Right hindlimb (tissue), 1 donor: ENCODE data around the gene KAZALD1.

Source experiments
- DNase-seq: peaks from one replicate; pipeline ENCODE4 v3.0.0-alpha.2; 2018

The KAZALD1 gene

GRCh38 chr10:101050208-101051069 lies 11.3 kb upstream of the KAZALD1 start:
- peak; percentile 56 for DNase-seq

- no peak for DNase-seq
Observed at GRCh38 chr10:101052285-101052684, 9.5 kb upstream of the KAZALD1 start.

- DNase-seq = no peak
Observed at GRCh38 chr10:101053516-101053915, 8.3 kb upstream of the KAZALD1 start.

- DNase-seq = no peak
Observed at GRCh38 chr10:101054351-101054750, 7.4 kb upstream of the KAZALD1 start.

- DNase-seq = no peak
Observed at GRCh38 chr10:101054876-101055275, 6.9 kb upstream of the KAZALD1 start.

GRCh38 chr10:101055411-101055810 lies 6.4 kb upstream of the KAZALD1 start:
- no peak for DNase-seq

- DNase-seq = no peak
Observed at GRCh38 chr10:101056365-101057151, 5.2 kb upstream of the KAZALD1 start.

GRCh38 chr10:101060036-101060950 lies 1.5 kb upstream of the KAZALD1 start:
- peak; percentile 95 for DNase-seq

GRCh38 chr10:101060951-101061623 lies 702 bp upstream of the KAZALD1 start:
- DNase-seq = peak; percentile 98

GRCh38 chr10:101062232-101063049 lies 652 bp downstream of the KAZALD1 start:
- DNase-seq = peak; percentile 80

- no peak for DNase-seq
Observed at GRCh38 chr10:101063050-101063525, 1.3 kb downstream of the KAZALD1 start.

- DNase-seq = no peak
Observed at GRCh38 chr10:101063548-101064414, 2.0 kb downstream of the KAZALD1 start.

GRCh38 chr10:101064415-101065030 lies 2.7 kb downstream of the KAZALD1 start:
- no peak for DNase-seq

- DNase-seq = peak; percentile 72
Observed at GRCh38 chr10:101065481-101066145, 3.8 kb downstream of the KAZALD1 start.

GRCh38 chr10:101066146-101066895 lies 4.5 kb downstream of the KAZALD1 start:
- DNase-seq = peak; percentile 72

GRCh38 chr10:101066896-101067355 lies 5.1 kb downstream of the KAZALD1 start:
- peak; percentile 60 for DNase-seq

GRCh38 chr10:101067356-101068083 lies 5.7 kb downstream of the KAZALD1 start:
- peak; percentile 88 for DNase-seq
